ENCODE measurements around the gene GREB1.

Gene GREB1

DNA sequence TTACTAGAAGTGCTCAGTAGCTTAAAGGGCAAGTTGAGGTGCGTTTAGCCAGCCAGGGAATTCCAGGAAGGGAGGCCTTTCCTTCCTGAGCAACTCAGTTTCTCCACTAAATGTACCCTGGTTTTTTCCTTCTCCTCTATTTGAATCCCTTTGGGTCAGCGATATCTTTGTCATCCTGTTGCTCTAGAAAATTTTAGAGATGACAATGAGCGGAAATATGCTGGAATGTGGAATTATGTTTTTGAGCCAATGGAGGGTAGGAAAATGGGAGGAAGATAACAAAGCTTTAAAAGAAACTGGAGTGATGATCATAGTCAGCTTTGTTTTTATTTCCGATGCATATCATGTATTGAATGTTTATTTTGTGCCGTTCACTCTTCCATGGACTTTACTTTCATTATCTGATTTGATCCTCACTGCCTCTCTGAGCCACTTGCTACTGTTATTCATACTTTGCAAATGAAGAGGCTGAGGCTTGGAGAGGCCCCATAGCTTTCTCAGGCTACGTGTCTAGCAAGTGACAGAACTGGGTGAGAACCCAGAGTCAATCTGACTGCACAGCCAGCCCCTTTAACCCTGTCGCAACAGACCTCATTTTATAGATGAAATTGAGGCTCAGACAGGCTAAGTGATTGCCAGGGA, 68.8 kb downstream of the GREB1 start:
- DNase-seq (ENCODE audit: low spot score): no peak

DNA sequence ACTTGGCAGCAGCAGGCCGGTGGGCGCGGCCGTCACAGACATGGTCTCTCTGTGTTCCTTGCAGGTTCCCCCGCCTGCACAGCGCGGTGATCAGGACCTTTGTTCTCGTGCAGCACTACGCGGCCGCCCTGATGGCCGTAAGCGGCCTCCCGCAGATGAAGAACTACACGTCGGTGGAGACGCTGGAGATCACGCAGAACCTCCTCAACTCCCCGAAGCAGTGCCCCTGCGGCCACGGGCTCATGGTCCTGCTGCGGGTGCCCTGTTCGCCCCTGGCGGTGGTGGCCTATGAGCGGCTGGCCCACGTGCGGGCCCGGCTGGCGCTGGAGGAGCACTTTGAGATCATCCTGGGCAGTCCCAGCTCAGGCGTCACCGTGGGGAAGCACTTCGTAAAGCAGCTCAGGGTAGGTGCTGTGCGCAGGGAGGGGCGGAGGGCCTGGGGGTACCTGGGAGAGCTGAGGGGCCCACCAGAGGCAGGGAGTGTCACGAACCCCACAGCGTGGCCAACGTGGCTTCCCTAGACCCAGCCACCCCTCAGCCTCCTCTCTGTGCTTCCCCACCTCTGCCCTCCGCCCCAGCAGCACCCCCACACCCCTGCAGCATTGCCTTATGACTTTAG, 76.9 kb downstream of the GREB1 start:
- DNase-seq (ENCODE audit: low spot score): no peak

DNA sequence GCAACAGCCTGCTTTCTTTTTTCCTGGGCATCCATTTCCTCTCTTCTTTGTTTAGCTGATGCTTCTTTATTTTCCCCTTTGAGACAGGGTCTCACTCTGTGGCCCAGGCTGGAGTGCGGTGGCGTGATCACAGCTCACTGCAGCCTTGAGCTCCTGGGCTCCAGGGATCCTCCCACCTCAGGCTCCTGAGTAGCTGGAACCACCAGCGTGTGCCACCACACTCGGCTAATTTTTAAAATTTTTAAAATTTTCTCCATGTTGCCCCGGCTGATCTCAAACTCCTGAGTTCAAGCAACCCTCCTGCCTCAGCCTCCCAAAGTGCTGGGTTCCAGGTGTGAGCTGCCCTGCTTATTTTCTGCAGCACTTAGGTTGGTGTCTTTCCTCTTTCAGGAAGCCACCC, 77.4 kb downstream of the GREB1 start:
- no peak for DNase-seq (ENCODE audit: low spot score)

DNA sequence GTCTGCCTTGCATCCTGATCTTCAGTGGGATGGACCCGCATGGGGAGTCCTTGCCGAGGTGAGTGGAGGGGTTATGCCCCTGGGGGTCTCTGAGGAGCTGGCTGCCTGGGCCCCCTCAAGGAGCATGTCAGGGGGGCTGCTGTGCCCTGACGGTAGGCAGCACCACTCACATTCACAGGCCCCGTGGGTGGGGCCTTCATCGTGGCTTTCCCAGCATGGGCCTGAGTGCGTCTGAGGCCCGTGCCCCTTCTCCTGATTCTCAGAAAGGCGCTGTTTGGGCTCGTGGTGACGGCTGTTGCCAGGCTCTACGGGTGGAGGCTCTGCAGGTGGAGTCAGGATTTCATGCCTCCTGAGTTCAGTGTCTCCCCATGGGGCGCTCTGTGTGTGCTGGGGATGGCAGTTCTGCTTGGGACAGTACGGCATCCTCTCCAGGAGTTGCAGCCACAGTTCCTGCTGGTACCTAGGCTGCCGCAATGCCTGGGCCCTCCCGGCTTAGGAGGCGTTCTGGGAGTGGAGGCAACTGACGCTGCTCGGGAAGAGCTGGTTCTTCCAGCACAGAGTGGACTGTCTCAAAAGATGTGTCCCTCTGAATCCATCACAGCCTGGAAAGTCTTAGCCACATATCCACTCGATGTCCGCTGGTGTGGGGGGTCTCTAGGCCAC, 78.8 kb downstream of the GREB1 start:
- no peak for DNase-seq (ENCODE audit: low spot score)

DNA sequence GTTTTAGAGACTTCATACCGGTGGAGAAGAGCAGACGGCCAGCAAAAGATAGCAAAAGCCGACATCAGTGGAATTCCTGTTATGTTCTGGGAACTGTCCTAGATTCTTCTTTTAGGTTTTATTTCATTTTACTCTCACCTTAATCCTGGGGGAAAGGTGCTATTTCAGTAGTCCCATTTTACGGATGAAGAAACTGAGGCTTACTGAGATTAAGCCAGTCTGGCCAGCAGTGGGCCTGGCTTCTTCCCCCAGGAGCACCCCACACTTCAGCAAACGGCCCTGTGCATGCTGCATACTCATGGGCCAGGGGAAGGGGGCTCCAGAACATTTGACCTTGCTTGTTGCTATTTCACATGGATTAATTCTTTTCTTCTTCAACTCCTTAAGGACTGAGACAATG, 79.5 kb downstream of the GREB1 start:
- DNase-seq (ENCODE audit: low spot score): no peak

DNA sequence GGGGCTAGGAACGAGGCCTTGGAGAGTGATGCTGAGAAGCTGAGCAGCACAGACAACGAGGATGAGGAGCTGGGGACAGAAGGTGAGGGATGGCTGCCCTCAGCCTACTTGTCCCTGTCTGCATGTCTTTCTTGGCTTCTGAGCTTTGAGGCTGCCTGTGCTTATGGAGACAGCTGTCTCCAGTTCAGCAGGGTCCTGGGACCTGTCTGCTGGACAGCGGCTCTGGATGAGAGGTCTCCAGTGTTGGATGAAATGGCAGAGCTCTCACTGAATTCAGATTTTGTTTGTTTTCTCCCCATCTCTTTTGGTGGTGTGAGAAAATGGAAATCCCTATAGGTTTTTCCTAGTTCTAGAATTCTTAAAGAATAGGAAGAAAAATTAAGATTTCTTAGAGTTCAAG, 81.4 kb downstream of the GREB1 start:
- no peak for DNase-seq (ENCODE audit: low spot score)

DNA sequence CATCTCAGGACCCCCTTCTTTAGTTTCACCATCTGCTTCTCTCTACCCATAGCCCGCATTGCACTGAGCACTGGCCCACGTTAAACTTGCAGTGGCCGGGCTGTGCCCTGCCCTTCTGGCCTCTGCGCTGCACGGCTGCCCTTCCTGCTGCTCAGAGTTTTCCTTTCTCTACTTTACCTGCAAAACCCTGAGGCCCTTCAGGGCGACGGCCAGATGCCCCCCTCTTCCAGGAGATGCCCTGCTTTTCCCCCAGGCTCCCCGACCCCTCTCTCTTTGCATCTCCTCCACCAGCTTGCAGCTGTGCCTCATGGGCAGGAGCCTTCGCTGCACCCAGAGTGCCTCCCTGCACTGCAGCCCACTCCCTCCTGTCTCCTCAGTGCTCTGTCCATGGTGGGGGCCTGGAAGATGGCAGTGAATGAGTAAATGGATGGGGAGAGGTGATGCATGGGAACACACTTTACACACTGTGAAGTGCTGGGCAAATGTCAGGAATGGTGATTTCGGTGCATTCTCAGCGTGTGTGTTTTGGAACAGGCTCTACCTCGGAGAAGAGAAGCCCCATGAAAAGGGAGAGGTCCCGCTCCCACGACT, 82.3 kb downstream of the GREB1 start:
- no peak for DNase-seq (ENCODE audit: low spot score)

DNA sequence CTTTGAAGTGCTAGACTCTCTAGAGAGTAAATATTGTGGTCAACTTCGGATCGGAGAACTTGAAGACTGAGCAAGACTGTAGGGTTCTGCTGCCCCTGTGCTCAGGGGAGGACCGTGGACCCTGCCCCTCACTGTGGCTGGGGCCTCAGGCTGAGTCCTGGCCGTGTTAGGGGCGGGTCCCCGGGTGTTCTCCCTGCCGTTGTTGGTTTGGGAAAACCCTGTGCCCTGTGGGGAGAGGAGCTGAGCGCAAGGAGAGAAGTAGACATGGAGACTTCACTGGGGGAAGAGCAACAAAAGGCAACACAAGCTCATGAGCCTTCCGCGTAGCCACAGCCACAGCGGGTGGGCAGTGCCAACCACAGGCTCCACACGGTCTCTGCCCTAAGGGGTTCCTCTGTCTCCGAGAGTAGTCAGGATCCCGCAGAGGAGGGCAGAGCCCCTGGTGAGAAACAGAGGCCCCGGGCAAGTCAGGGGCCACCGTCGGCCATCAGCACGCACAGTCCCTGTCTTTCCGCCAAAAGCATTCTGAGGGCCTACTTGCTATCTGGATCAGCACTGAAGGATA, 83.1 kb downstream of the GREB1 start:
- no peak for DNase-seq (ENCODE audit: low spot score)

DNA sequence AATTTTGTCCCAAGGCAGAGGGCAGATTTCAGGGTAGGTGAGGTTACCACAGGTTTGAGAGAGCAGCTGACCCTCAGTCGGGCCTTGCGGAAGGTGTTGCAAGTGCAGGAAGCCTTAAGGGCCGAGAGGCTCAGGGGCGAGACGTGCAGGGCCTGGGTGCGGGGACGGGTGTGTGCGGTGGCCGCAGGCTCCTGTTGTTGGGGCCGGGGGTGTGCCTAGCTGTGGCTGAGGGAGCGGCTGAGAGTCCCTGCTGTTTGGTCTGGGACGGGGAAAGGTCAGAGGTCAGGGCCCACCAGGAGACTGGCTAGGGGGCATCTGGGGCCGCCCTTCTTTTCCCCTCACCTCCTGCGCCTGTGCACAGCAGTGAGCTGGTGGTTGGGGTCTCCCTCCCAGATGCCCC, 83.7 kb downstream of the GREB1 start:
- no peak for DNase-seq (ENCODE audit: low spot score)

DNA sequence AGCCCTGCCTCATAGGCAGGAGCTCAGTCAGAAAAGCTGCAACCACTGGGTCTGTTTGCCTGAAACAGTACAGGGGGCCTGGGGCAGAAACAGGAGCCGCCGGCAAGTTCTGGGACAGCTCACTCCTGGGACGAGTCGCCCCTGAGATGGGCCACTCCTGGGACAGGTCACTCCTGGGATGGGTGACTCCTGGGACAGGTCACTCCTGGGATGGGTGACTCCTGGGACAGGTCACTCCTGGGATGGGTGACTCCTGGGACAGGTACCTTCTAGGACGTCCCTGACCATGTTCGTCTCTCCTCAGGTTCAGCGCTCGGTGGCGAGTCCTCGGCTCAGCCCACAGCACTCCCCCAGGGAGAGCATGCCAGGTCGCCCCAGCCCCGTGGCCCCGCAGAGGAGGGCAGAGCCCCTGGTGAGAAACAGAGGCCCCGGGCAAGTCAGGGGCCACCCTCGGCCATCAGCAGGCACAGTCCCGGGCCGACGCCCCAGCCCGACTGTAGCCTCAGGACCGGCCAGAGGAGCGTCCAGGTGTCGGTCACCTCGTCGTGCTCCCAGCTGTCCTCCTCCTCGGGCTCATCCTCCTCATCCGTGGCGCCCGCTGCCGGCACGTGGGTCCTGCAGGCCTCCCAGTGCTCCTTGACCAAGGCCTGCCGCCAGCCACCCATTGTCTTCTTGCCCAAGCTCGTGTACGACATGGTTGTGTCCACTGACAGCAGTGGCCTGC, 84.3 kb downstream of the GREB1 start:
- DNase-seq (ENCODE audit: low spot score): no peak

DNA sequence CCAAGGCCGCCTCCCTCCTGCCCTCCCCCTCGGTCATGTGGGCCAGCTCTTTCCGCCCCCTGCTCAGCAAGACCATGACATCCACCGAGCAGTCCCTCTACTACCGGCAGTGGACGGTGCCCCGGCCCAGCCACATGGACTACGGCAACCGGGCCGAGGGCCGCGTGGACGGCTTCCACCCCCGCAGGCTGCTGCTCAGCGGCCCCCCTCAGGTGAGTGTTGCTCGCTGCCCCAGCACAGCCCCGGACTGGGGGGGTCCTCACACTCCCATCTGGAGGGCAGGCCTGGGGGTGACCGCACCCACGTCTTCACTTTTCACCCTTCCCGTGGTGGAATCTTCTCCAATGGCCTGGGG, 84.8 kb downstream of the GREB1 start:
- DNase-seq (ENCODE audit: low spot score): no peak

DNA sequence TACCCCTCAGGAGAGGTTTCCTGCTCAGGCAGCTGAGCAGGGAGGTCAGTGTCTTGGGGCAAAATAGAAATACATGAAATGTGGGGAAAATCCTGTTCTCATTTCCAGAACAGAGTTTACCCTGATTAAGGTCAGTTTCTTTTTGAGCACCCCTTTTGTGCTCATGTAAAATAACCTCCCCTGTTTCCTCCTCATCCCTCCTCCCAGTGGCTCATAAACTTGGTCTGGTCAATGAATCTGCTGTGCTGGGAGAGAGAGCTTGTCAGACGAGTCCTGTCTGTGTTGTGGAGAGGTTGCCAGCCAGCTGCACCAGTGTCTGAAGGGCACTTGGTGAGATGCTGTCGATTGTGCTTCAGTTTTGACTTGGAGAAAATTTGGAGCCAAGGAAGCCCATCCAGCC, 87.6 kb downstream of the GREB1 start:
- no peak for DNase-seq (ENCODE audit: low spot score)

DNA sequence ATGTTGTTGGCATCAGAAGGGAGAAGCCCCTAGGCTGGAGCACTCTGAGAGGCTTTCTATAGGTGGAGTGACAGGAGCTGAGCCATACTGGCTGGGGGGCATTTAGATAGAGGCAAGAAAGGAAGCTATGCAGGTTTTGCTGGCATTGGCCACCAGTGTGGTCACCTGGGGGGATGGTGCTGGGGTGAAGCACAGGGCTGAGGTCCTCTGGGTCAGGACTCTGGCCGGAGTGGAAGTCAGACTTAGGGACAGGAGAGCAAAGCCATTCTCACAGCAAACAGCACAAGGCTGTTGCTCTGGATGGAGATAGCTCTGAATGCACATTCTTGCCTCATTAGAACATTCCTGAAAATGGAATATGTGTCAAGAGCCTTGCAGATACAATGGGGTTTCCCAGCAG, 88.8 kb downstream of the GREB1 start:
- no peak for DNase-seq (ENCODE audit: low spot score)

DNA sequence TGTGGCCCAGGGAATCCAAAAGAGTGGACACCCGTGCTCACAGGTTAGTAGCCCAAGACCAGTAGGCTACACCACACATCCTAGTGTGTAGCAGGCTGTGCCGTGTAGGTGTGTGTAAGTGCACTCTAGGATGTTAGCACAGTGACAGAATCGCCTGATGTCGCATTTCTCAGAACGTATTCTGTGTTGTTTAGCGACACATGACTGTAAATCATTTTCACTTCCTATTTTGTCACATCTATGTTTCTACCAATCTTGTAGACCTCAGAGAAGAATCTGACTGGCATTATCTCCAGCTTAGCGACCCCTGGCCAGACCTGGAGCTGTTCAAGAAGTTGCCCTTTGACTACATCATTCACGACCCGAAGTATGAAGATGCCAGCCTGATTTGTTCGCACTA, 91.0 kb downstream of the GREB1 start:
- DNase-seq (ENCODE audit: low spot score): no peak

DNA sequence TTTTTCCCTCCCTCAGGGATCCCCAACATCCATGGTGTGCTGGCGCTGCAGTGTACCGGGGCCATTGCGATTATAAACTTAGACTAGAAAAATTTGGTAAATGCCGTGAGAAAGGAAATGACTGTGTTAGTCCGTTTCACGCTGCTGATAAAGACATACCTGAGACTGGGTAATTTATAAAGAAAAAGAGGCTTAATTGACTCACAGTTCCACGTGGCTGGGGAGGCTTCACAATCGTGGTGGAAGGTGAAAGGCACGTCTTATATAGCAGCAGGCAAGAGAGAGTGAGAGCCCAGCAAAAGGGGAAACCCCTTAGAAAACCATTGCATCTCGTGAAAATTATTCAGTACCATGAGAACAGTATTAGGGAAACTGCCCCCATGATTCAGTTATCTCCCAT, 91.8 kb downstream of the GREB1 start:
- no peak for DNase-seq (ENCODE audit: low spot score)

DNA sequence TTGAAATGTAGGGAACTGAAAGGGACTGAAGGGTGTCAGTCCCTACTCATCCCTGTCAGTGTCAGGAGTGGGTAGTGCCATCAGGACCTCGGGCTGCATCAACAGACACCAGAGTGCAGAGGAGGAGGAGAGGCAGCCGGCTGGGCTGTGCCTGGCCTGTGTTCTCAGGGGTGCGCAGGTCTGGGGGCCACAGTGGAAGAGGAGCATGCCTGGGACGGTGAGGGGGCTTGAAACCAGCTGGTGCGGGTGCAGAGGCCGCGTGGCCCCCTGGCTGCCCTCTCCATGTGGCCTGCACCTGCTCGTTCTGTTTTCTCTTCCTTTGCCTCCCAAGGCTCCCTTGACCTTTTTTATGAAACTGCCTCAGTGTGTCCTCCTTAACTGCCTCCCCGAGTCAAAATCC, 94.8 kb downstream of the GREB1 start:
- DNase-seq (ENCODE audit: low spot score): no peak

DNA sequence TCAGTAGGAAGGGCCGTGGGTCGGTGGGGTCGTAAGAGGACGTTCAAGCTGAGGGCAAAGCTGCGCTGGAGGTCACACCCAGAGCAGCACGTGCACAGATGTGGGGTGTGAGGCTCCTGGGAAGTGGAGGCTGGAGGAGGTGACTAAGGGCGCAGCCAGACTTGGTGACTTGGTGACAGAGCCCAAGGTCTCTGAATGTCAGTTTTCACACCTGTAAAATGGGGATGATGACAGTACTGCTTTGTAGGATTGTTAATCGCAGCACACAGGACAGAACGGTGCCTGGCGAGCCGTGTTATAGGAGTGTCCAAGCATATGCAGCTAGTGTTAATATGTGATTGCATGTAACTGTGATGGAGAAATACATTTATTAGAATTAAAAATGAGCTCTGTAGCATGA, 95.4 kb downstream of the GREB1 start:
- DNase-seq (ENCODE audit: low spot score): no peak

DNA sequence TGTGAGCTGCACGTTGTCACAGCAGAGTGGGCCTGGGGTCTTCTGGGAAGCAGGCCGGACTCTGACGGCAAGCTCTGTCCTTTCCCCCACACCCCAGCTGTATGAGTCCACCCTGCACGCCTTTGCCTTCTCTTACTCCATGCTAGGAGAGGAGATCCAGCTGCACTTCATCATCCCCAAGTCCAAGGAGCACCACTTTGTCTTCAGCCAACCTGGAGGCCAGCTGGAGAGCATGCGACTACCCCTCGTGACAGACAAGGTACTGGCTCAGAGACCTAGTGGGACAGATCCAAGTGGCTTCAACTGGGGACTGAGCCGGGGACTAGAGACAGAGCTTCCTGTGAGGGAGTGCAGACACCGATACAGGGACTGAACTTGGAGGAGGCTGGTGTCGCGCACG, 96.0 kb downstream of the GREB1 start:
- DNase-seq (ENCODE audit: low spot score): no peak

DNA sequence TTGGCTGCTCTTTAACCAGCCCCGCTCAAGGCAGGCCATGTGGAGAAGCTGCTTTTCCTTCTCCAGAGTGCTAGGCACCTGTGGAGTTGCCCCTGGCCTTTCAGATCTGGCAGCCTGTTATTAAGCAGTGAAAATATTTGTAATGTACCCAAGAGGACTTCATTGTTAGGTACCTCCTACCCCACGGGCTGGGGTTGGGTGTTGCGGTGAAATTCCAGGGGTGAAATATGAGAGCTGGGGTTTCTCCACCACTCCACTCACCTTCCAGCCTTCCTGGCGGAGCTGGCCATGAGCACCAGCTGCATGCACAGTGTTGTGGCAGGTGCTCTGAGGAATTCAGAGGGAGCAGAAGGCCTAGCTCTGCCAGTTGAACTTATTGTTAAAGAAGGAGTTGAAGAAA, 97.0 kb downstream of the GREB1 start:
- DNase-seq (ENCODE audit: low spot score): no peak

DNA sequence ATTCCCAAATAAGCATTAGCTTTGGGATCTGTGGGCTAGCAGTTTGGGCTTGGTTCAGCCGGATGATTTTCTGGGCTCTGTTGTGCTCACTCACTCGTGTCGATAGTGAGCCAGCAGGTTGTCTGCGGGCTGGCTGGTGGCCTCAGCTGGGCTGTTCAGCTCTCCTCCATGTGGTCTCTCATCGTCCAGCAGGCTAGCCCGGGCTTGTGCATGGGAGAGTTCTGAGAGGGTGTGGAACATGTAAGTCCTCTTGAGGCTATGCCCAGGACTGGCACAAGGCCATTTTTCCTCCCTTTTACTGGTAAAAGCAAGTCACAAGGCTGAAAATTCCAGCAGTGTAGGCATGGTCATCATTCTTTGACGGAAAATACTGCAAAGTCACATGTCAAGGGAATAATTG, 97.6 kb downstream of the GREB1 start:
- no peak for DNase-seq (ENCODE audit: low spot score)

DNA sequence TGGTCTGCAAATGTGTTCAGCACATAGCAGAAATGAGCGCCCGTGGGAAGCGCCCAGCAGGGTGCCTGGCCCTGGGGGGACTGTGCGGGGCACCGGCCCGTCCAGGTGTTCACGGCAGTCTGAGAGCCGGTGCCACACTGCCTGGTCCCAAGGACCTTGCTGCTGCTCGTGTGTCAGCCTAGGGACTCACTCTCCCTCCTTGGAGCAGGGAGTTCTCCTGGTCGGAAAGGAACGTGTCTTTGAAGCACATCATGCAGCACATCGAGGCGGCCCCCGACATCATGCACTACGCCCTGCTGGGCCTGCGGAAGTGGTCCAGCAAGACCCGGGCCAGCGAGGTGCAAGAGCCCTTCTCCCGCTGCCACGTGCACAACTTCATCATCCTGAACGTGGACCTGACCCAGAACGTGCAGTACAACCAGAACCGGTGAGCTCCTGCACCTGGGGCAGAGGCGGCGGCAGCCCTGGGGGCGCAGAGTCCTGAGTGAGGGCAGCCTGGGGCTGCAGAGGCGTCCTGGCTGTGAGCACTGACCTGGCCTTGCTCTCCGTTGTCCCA, 100.2 kb downstream of the GREB1 start:
- DNase-seq (ENCODE audit: low spot score): no peak

DNA sequence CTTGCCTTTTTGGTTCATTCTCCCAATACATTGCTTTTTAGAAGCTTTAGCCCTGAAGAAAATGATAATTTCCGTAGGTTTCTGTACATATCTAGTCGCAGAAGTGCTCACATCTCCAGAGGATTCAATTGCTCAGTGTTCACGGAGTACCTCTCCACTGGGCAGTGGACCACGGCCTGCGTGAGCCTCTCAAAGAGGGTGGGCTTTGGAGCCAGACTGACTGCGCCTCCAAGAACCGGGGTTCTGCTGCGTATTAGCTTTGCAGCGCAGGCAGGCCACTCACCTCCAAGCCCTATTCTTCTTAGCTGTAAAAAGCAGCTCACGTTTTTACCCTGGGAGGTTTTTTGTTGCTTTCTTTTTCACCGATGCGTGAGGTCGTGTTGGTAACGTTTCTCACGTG, 100.7 kb downstream of the GREB1 start:
- no peak for DNase-seq (ENCODE audit: low spot score)
